ENCODE data around the gene SRA1. TPM values are rescaled to one million over a fixed set of nuclear protein-coding genes. Genes with fewer than 3 reads are reported as not detected.
A peak's percentile ranks its signal among the peaks of the same experiment; 100 is the strongest.
"Not testable (repeated sequence)": the region's sequence is repeated elsewhere in the genome, so short reads cannot be mapped to it uniquely, and the experiment has no call there.

The SRA1 gene
- 10 to 100 TPM; 42.2 to 66.4 (median 59.4) TPM for total RNA-seq
- total RNA-seq (2013), result 33.6 TPM

DNA sequence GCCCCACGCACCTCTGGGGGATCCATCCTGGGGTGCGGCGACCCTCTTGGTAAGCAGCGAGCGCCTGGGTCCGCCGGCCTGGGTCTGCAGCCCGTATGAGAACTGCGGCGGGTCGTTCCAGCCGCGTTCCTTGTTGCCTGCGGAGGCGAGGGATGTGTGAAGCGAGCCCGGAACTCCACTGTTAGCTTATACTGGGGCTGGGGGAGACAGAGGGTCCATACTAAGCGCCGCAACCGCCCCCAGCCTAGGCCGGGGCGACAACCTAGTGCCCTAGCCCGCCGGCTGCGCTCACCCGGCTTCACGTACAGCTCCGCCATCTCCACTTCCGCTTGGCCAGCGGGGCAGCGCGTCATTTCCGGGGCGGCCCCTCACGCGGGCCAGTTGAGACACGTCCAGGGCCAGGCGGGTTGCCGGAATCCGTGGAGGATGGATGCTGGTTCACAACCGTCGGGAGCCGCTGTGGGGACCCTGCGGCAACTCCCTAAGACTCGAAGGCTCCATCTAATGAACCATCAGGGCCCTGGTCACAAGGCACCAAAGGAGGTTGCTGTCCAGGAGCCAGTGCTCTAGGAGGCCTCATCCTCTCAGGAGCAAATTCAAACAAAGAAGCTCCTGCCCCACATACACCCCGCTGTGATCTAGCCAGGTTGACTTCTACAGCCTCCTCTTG is at the start of gene SRA1:
SRA1 (minus strand) TSS at position 338 of the 670 bp plus-strand sequence; CDS start at position 317, 21 bp downstream.
- under 1% methylated on average over 46 of the region's 46 CpGs for WGBS (ENCODE audit: insufficient coverage)
- H3K9me3 Mint-ChIP-seq, result no peaks in the 10 kb centered on the region
- DNase-seq (peak; percentile 89 to 90), ATAC-seq (peak; percentile 87 to 96 (median 93))
- H3K4me3 Mint-ChIP-seq, result peak within 1 kb of the TSS; percentile 84
- H3K27me3 ChIP-seq (ENCODE audit: control insufficient read depth, insufficient read depth, low read length), result no peaks in the 10 kb centered on the region
- peaks cover 47 to 53% of the 10 kb centered on the region in 2 donors for H3K4me1 Mint-ChIP-seq
- no peaks in the 10 kb centered on the region for H3K36me3 Mint-ChIP-seq
- H3K4me1 ChIP-seq (ENCODE audit: control insufficient read depth, insufficient read depth, low read length), result peaks cover 23% of the 10 kb centered on the region
- no peaks in the 10 kb centered on the region for H3K36me3 ChIP-seq (ENCODE audit: control insufficient read depth, insufficient read depth, low read length)
- TF ChIP-seq CTCF (IDR thresholded peaks at IDR 0.05), result no peak
- intact Hi-C loops (cut with micrococcal nuclease), result loop anchor here (1.0 to 2.0 kb wide), 3 partner anchors 10 to 156 kb away; partner anchors contain the start of genes ANKHD1, EIF4EBP3, IK and NDUFA2
- no peaks in the 10 kb centered on the region for H3K27me3 Mint-ChIP-seq (ENCODE audit: low read depth in 2 of 2)
- H3K27ac Mint-ChIP-seq, result peak within 1 kb of the TSS; percentile 96
- H3K27ac ChIP-seq (ENCODE audit: low read length), result peak within 1 kb of the TSS; percentile 94
- H3K4me3 ChIP-seq (ENCODE audit: low read length), result peak within 1 kb of the TSS; percentile 86
- no peaks in the 10 kb centered on the region for H3K9me3 ChIP-seq (ENCODE audit: control insufficient read depth, insufficient read depth, low read length)

DNA sequence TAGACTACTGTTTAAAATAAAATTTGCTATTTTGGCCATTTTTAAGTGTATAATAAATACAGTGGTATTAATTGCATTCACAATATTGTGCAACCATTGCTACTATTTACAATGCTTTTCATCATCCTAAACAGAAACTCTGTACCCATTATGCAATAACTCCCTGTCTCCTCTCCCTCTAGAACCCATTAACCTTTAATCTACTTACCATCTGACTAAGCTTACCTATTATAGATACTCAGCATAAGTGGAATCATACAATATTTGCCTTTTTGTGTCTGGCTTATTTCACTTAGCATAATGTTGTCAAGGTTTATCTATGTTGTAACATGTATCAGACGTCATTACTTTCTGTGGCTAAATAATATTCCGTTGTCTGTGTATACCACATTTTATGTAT is 49.8 kb upstream of the SRA1 start:
- Mint-ChIP-seq H3K27me3 (ENCODE audit: low read depth in 2 of 2) (peaks cover 4 to 17% of the 10 kb centered on the region in 2 donors), H3K4me1 (peaks cover 0 to 8% of the 10 kb centered on the region in 2 donors), H3K36me3 (no peaks in the 10 kb centered on the region), H3K27ac (no peak overlapping the region), H3K9me3 (no peaks in the 10 kb centered on the region), H3K4me3 (no peak overlapping the region)
- DNase-seq (no peak), ATAC-seq (no peak)
- H3K4me3 ChIP-seq (ENCODE audit: low read length), result no peak overlapping the region
- WGBS (ENCODE audit: insufficient coverage), result 100% methylated on average over 1 of the region's 2 CpGs
- H3K9me3 ChIP-seq (ENCODE audit: control insufficient read depth, insufficient read depth, low read length), result no peaks in the 10 kb centered on the region
- intact Hi-C loops (cut with micrococcal nuclease), result no loop called here
- H3K27ac ChIP-seq (ENCODE audit: low read length), result no peak overlapping the region
- H3K4me1 ChIP-seq (ENCODE audit: control insufficient read depth, insufficient read depth, low read length), result peaks cover 5% of the 10 kb centered on the region
- H3K27me3 ChIP-seq (ENCODE audit: control insufficient read depth, insufficient read depth, low read length), result no peaks in the 10 kb centered on the region
- H3K36me3 ChIP-seq (ENCODE audit: control insufficient read depth, insufficient read depth, low read length), result no peaks in the 10 kb centered on the region
- no peak for TF ChIP-seq CTCF (IDR thresholded peaks at IDR 0.05)

- intact Hi-C loops (cut with micrococcal nuclease), result no loop called here
- TF ChIP-seq CTCF (IDR thresholded peaks at IDR 0.05), result no peak
- Mint-ChIP-seq H3K36me3 (no peaks in the 10 kb centered on the region), H3K9me3 (no peaks in the 10 kb centered on the region), H3K4me1 (no peaks in the 10 kb centered on the region), H3K4me3 (no peak overlapping the region), H3K27ac (no peak overlapping the region), H3K27me3 (ENCODE audit: low read depth in 2 of 2) (peaks cover 0 to 5% of the 10 kb centered on the region in 2 donors)
- Histone ChIP-seq H3K9me3 (ENCODE audit: control insufficient read depth, insufficient read depth, low read length) (no peaks in the 10 kb centered on the region), H3K4me1 (ENCODE audit: control insufficient read depth, insufficient read depth, low read length) (peaks cover 5% of the 10 kb centered on the region), H3K27ac (ENCODE audit: low read length) (no peak overlapping the region), H3K36me3 (ENCODE audit: control insufficient read depth, insufficient read depth, low read length) (no peaks in the 10 kb centered on the region), H3K27me3 (ENCODE audit: control insufficient read depth, insufficient read depth, low read length) (no peaks in the 10 kb centered on the region), H3K4me3 (ENCODE audit: low read length) (no peak overlapping the region)
- no peak for ATAC-seq
- 95% methylated on average over 3 of the region's 3 CpGs for WGBS (ENCODE audit: insufficient coverage)
- no peak for DNase-seq
These were observed 48.6 kb upstream of the SRA1 start for GRCh38 chr5:140605879-140606278.

DNA sequence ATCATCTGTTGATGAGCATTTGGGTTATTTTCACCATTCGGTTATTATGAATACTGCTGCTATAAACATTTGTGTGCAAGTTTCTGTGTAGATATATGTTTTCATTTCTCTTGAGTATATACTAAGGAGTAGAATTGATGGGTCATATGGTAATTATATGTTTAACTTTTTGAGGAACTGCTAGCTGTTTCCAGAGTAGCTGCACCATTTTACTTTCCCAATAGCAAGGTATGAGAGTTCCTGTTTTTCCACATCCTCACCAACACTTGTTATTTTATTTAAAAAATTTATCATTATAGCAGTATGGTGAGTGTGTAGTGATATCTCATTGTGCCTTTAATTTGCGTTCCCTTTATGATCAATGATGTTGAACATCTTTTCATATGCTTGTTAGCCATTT is 46.5 kb upstream of the SRA1 start:
- Histone ChIP-seq H3K4me1 (ENCODE audit: control insufficient read depth, insufficient read depth, low read length) (no peaks in the 10 kb centered on the region), H3K9me3 (ENCODE audit: control insufficient read depth, insufficient read depth, low read length) (no peaks in the 10 kb centered on the region), H3K27me3 (ENCODE audit: control insufficient read depth, insufficient read depth, low read length) (no peaks in the 10 kb centered on the region), H3K27ac (ENCODE audit: low read length) (no peak overlapping the region), H3K4me3 (ENCODE audit: low read length) (no peak overlapping the region), H3K36me3 (ENCODE audit: control insufficient read depth, insufficient read depth, low read length) (no peaks in the 10 kb centered on the region)
- DNase-seq, result no peak
- H3K27me3 Mint-ChIP-seq (ENCODE audit: low read depth in 2 of 2), result peaks cover 0 to 2% of the 10 kb centered on the region in 2 donors
- H3K4me3 Mint-ChIP-seq, result no peak overlapping the region
- intact Hi-C loops (cut with micrococcal nuclease), result no loop called here
- H3K36me3 Mint-ChIP-seq, result no peaks in the 10 kb centered on the region
- H3K27ac Mint-ChIP-seq, result no peak overlapping the region
- 88% methylated on average over 1 of the region's 2 CpGs for whole genome bisulfite sequencing (ENCODE audit: insufficient coverage)
- no peak for TF ChIP-seq CTCF (IDR thresholded peaks at IDR 0.05)
- H3K9me3 Mint-ChIP-seq, result no peaks in the 10 kb centered on the region
- no peaks in the 10 kb centered on the region for H3K4me1 Mint-ChIP-seq
- ATAC-seq, result no peak

DNA sequence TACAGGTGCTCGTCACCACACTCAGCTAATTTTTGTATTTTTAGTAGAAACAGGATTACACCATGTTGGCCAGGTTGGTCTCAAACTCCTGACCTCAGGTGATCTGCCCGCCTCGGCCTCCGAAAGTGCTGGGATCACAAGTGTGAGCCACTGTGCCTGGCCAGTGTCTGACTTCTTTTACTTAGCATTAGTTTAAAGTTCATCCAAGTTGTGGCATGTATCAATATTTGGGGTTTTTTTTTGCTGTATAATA is 46.1 kb upstream of the SRA1 start:
- H3K4me1 Mint-ChIP-seq; H3K27ac Mint-ChIP-seq; H3K4me3 Mint-ChIP-seq; H3K27ac ChIP-seq (ENCODE audit: low read length); ATAC-seq; H3K9me3 ChIP-seq (ENCODE audit: control insufficient read depth, insufficient read depth, low read length); DNase-seq; H3K36me3 Mint-ChIP-seq; H3K36me3 ChIP-seq (ENCODE audit: control insufficient read depth, insufficient read depth, low read length); H3K27me3 Mint-ChIP-seq (ENCODE audit: low read depth in 2 of 2); H3K9me3 Mint-ChIP-seq; intact Hi-C loops (cut with micrococcal nuclease); H3K4me1 ChIP-seq (ENCODE audit: control insufficient read depth, insufficient read depth, low read length); H3K4me3 ChIP-seq (ENCODE audit: low read length); H3K27me3 ChIP-seq (ENCODE audit: control insufficient read depth, insufficient read depth, low read length): not testable (repeated sequence)
- WGBS (ENCODE audit: insufficient coverage), result 100% methylated on average over 4 of the region's 4 CpGs

All from natural killer cell (primary cell).